Ovary (tissue), 10 donors: ENCODE data around the gene PRPF8. TPM values are rescaled to one million over a fixed set of nuclear protein-coding genes. Genes with fewer than 3 reads are reported as not detected.

Experiments
- DNase-seq, 5 donors: peaks; one replicate each; pipeline ENCODE4 v3.0.0-alpha.2; 2019 to 2020
- H3K27ac ChIP-seq, 2 donors: fragments of 200-600 bp; one replicate each; pipeline versions ENCODE4 v1.5.1 to v1.8.0; 2019 to 2022
- H3K27me3 ChIP-seq: fragments of 200-600 bp; one replicate; pipeline ENCODE4 v1.8.0; 2022
- H3K36me3 ChIP-seq: fragments of 200-600 bp; sonication (generic); one replicate; pipeline ENCODE4 v1.5.1; 2019
- H3K4me1 ChIP-seq: one replicate; pipeline ENCODE4 v1.8.1; 2013; ENCODE audit warnings: mild to moderate bottlenecking, moderate library complexity; ENCODE audit not compliant: insufficient read depth
- H3K4me3 ChIP-seq: fragments of 200-600 bp; sonication (generic); one replicate; pipeline ENCODE4 v1.5.1; 2017
- H3K9me3 ChIP-seq, 2 donors: fragments of 200-600 bp in 1 of 2; sonication (generic) in 1 of 2; one replicate each; pipeline versions ENCODE4 v1.5.1 to v1.8.1; 2013 to 2019; ENCODE audit warnings: mild to moderate bottlenecking in 1 of 2, moderate library complexity in 1 of 2
- CTCF ChIP-seq, 3 donors: fragments of 450-650 bp in 2 of 3; fragments of 200-600 bp in 1 of 3; IDR thresholded peaks; one replicate each; pipeline versions ENCODE4 v1.5.1 to v1.8.0; 2016 to 2022; ENCODE audit warnings: antibody characterized with exemption in 3 of 3, mild to moderate bottlenecking in 1 of 3
- EP300 ChIP-seq: sonication (generic); formaldehyde crosslinking; IDR thresholded peaks from one replicate; pipeline ENCODE4 v1.6.1; 2017; ENCODE audit warnings: antibody characterized with exemption
- POLR2A ChIP-seq: fragments of 450-650 bp; IDR thresholded peaks from one replicate; pipeline ENCODE4 v1.6.1; 2017; ENCODE audit warnings: antibody characterized with exemption, mild to moderate bottlenecking, moderate library complexity
- WGBS, 3 donors: extraction: QIAGEN DNeasy Blood & Tissue Kit in 1 of 3; methylation state at CpG; one replicate each; pipeline versions ENCODE4 v1.1.5 to v1.1.7; 2013 to 2017; 5-methylcytosine and 5-hydroxymethylcytosine counted together
- intact Hi-C, 4 donors: fragments of 100-400 bp; cut with DNase I; formaldehyde crosslinking; loops; one replicate each; pipeline versions ENCODE4 v1.11.0 to v1.15.1; 2022 to 2023
- long read RNA-seq, 3 donors: library from polyadenylated mRNA in 2 of 3; unstranded in 2 of 3; transcript quantifications; one replicate each; pipeline ENCODE4 v2.0.0 and lab custom pipeline, GENCODE V29; 2021 to 2026
- polyA plus RNA-seq, 2 donors: library from polyadenylated mRNA; stranded (reverse); fragments of 200-250 nt in 1 of 2; fragments of 350-450 nt in 1 of 2; fragmentation: Illumina TruSeq in 1 of 2; extraction: RNeasy Lipid Tissue Mini Kit (QIAGEN cat#74804) in 1 of 2; gene quantifications; one replicate each; pipeline ENCODE4 v1.2.3, GENCODE V29; 2013 to 2014
- total RNA-seq, 7 donors: library from RNA; depleted of rRNA in 2 of 7; stranded (reverse); fragments of >200 nt in 2 of 7; fragmentation: NEBNext Ultra II Directional in 3 of 7; extraction: Animal tissue kit (Norgen Biotek cat#: 25700) in 3 of 7; gene quantifications; one replicate each; pipeline versions ENCODE4 v1.1.0 to v1.2.4, GENCODE V29; 2016 to 2023
- donor health status: DM: no; HTN: no; CAD: no; lungs with moderate emphysema.
- donor health status: DM: no; HTN: no; CAD: no.
- donor health status: Bipolar disorder and iron deficiency.
- donor health status: DM: yes; HTN: yes; CAD: no.
- donor health status: DM: no; HTN: no; CAD: no.
- donor health status: DM: yes; HTN: yes; CAD: no.

Gene PRPF8
- total RNA-seq (100 to 1,000 TPM; 146 to 379 (median 290) TPM), polyA plus RNA-seq (100 to 1,000 TPM; 150 to 186 TPM)
- long read RNA-seq, donor 1, full-length matches to known transcripts = 1 of 72 reads
- long read RNA-seq, donor 1, partial matches to known transcripts = 66 of 72 reads
- long read RNA-seq, donor 1, other reads (novel, unspliced or antisense) = 5 of 72 reads
- long read RNA-seq, donor 2, full-length matches to known transcripts = 9 of 77 reads
- long read RNA-seq, donor 2, partial matches to known transcripts = 59 of 77 reads
- long read RNA-seq, donor 2, other reads (novel, unspliced or antisense) = 9 of 77 reads
- long read RNA-seq, donor 3, full-length matches to known transcripts = 54 of 203 reads
- long read RNA-seq, donor 3, partial matches to known transcripts = 129 of 203 reads
- long read RNA-seq, donor 3, other reads (novel, unspliced or antisense) = 20 of 203 reads

DNA sequence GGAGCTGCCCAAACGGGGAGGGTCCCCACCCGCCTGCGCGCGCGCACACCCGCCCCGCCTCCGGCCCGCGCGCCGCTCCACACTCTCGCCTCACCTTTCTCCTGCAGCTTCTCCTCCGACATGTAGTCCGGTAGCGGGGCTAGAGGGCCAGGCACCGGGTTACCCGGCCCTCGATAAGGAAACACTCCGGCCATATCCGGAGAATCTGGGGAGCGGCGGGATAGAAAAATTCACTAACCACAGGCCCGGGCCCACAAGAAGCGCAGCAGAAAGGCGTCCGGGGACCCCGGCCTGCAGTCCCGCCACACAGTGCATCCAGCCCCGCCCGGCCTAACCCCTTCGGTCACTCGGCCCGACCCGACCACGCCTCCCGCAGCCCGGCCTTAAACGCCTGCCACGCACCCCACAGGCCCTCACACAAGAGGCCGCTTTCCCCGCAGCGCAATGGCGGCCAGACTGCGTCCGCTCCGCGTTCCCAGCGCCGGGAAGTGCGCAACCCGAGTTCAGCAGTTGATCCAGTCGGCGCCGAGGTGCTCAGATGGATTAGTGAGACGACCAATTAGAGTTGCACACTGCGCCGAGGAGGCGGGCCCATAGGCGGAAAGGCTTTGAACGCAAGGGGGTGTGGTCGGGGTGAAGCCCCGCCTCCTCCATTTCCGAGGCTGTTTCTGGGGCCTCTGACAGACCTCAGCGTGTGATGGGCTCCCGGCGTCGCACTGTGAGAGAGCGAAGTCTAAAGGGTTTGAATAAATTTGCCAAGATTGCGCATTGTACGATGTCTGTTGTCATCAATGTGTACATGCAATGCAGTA, at the start of gene PRPF8:
PRPF8 (minus strand) TSS at position 490 of the 812 bp plus-strand sequence; CDS start at position 194, 296 bp downstream.
- DNase-seq = peak; percentile 97 to 99 (median 98)
- no peaks in the 10 kb centered on the region for H3K27me3 ChIP-seq
- H3K4me3 ChIP-seq = peak within 1 kb of the TSS; percentile 87
- intact Hi-C loops = loop anchor here in 1 of 4 donors (2.0 kb wide), 1 partner anchor 26 kb away; the partner anchor contains the start of gene TLCD2
- peak within 1 kb of the TSS; percentile 50 to 88 for H3K27ac ChIP-seq
- 0 to 1% (median 1%) methylated on average over 67 to 72 of the region's 72 CpGs for WGBS, 3 donors
- TF ChIP-seq CTCF (IDR thresholded peaks at IDR 0.05) = peak in 1 of 3 donors; percentile 10
- TF ChIP-seq POLR2A = peak; percentile 99
- no peak for TF ChIP-seq EP300
- no peaks in the 10 kb centered on the region for H3K9me3 ChIP-seq
- no peaks in the 10 kb centered on the region for H3K36me3 ChIP-seq
- peaks cover 7% of the 10 kb centered on the region for H3K4me1 ChIP-seq

DNA sequence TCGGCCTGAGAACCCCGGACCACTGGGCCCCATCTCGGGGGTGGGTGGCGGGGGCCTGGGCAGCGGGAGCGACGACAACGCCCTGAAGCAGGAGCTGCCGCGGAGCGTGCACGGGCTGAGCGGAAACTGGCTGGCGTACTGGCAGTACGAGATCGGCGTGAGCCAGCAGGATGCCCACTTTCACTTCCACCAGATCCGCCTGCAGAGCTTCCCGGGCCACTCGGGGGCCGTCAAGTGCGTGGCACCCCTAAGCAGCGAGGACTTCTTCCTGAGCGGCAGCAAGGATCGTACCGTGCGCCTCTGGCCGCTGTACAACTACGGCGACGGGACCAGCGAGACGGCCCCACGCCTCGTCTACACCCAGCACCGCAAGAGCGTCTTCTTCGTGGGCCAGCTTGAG, 49.1 kb upstream of the PRPF8 start:
- Histone ChIP-seq H3K4me1 (peaks cover 35% of the 10 kb centered on the region), H3K9me3 (no peaks in the 10 kb centered on the region), H3K36me3 (no peaks in the 10 kb centered on the region), H3K4me3 (no peak overlapping the region), H3K27me3 (no peaks in the 10 kb centered on the region), H3K27ac (peak overlapping the region; percentile 12 to 58)
- TF ChIP-seq CTCF (IDR thresholded peaks at IDR 0.05) = no peak
- no peak for TF ChIP-seq POLR2A
- no peak for TF ChIP-seq EP300
- intact Hi-C loops = no loop called here
- peak in 2 of 5 donors; percentile 44 to 48 for DNase-seq
- 93 to 95% (median 94%) methylated on average over 37 to 38 of the region's 38 CpGs for WGBS, 3 donors

GRCh38 chr17:1732833-1733321, 48.2 kb upstream of the PRPF8 start:
- Histone ChIP-seq H3K9me3 (no peaks in the 10 kb centered on the region), H3K27ac (no peak overlapping the region), H3K36me3 (no peaks in the 10 kb centered on the region), H3K4me1 (peaks cover 33% of the 10 kb centered on the region), H3K27me3 (no peaks in the 10 kb centered on the region), H3K4me3 (no peak overlapping the region)
- peak in 1 of 5 donors; percentile 38 for DNase-seq
- 82 to 83% (median 82%) methylated on average over 11 of the region's 11 CpGs for WGBS, 3 donors
- no peak for TF ChIP-seq POLR2A
- no peak for TF ChIP-seq CTCF (IDR thresholded peaks at IDR 0.05)
- no peak for TF ChIP-seq EP300
- intact Hi-C loops = no loop called here

DNA sequence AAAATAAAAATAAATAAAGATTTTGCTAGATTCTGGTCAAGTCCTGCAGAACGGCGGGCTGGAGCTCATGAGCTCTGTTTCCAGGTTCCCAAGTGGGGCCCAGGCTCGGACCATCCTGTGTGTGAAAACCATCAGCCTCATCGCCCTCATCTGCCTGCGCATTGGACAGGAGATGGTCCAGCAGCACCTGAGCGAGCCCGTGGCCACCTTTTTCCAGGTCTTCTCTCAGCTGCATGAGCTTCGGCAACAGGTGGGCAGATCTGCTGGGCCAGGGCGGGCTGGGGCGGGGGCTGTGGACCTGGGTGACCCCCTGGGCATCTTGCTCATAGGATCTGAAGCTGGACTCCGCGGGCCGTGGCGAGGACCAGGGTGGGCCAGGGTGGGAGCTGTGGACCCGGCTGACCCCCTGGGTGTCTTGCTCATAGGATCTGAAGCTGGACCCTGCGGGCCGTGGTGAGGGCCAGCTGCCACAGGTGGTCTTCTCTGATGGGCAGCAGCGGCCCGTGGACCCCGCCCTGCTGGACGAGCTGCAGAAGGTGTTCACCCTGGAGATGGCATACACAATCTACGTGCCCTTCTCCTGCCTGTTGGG, 47.7 kb upstream of the PRPF8 start:
- WGBS, 3 donors = 94 to 97% (median 94%) methylated on average over 22 of the region's 22 CpGs
- Histone ChIP-seq H3K4me1 (peaks cover 28% of the 10 kb centered on the region), H3K9me3 (no peaks in the 10 kb centered on the region), H3K36me3 (no peaks in the 10 kb centered on the region), H3K27me3 (no peaks in the 10 kb centered on the region), H3K27ac (peak overlapping the region in 1 of 2 donors; percentile 41), H3K4me3 (no peak overlapping the region)
- TF ChIP-seq EP300 = no peak
- intact Hi-C loops = no loop called here
- DNase-seq = no peak
